ENCODE measurements around the gene JAKMIP1. TPM values are rescaled to one million over a fixed set of nuclear protein-coding genes. Genes with fewer than 3 reads are reported as not detected.

Gene JAKMIP1
- not detected in 2 replicates for total RNA-seq (2016; rRNA removed; fragmentation: Illumina TruSeq; extraction: Trizol)
- total RNA-seq (2016; cell fraction: cytosol; rRNA removed; fragmentation: Illumina TruSeq; extraction: Trizol; ENCODE audit: low read depth) = not detected in 2 replicates
- total RNA-seq (2016; cell fraction: insoluble cytoplasmic fraction; rRNA removed; fragmentation: Illumina TruSeq; extraction: Trizol) = not detected in 2 replicates
- not detected in 2 replicates for total RNA-seq (2016; cell fraction: membrane; rRNA removed; fragmentation: Illumina TruSeq; extraction: Trizol)
- not detected in 2 replicates for total RNA-seq (2016; cell fraction: nucleus; rRNA removed; fragmentation: Illumina TruSeq; extraction: Trizol)
- not detected in 2 replicates for polyA plus RNA-seq (2011; rRNA removed)
- polyA plus RNA-seq (2011; cell fraction: cytosol; rRNA removed) = not detected in 2 replicates
- not detected in 2 replicates for polyA plus RNA-seq (2011; cell fraction: nucleus; rRNA removed)
- not detected in 2 replicates for polyA plus RNA-seq (2012)
- not detected in 2 replicates for polyA plus RNA-seq (2016; cell fraction: cytosol; fragmentation: Illumina TruSeq; extraction: Trizol; ENCODE audit: low read depth)
- not detected in 2 replicates for polyA plus RNA-seq (2016; cell fraction: insoluble cytoplasmic fraction; fragmentation: Illumina TruSeq; extraction: Trizol; ENCODE audit: low read depth)
- polyA plus RNA-seq (2016; cell fraction: membrane; fragmentation: Illumina TruSeq; extraction: Trizol; ENCODE audit: low read depth) = not detected in 2 replicates
- not detected in 2 replicates for polyA plus RNA-seq (2016; cell fraction: nucleus; fragmentation: Illumina TruSeq; extraction: Trizol; ENCODE audit: insufficient read depth, low read depth)
- polyA minus RNA-seq (2011; rRNA and poly(A)+ RNA removed; ENCODE audit: low replicate concordance) = not detected in 2 replicates
- polyA minus RNA-seq (2011; cell fraction: cytosol; rRNA and poly(A)+ RNA removed) = not detected in 2 replicates
- polyA minus RNA-seq (2011; cell fraction: nucleus; rRNA and poly(A)+ RNA removed) = not detected in 2 replicates
- Bru-seq, nascent RNA = not detected
- not detected for BruChase-seq, experiment 1, labeled RNA remaining after a 6-hour chase
- not detected for BruChase-seq, experiment 2, labeled RNA remaining after a 2-hour chase
- long read RNA-seq, experiment 1 = 0 reads
- long read RNA-seq, experiment 2 = 0 reads

GRCh38 chr4:6200011-6200921 lies at the start of gene JAKMIP1:
Gene JAKMIP1, minus strand, starts transcription at chr4:6200549. Its CDS starts 87,699 bp downstream, at chr4:6112850.
- H3K4me2 ChIP-seq (ENCODE audit: low read depth, low read length) = peak within 1 kb of the TSS; percentile 68
- H3K4me3 ChIP-seq (replicated peaks in 1 of 3; ENCODE audit: insufficient read depth in 1 of 3, low read depth in 2 of 3, low read length in 3 of 3) = peak within 1 kb of the TSS in 2 of 3 experiments; percentile 34 to 59; a peak in 4 of 6 replicates
- ATAC-seq (peak; percentile 80), DNase-seq (ENCODE audit: low spot score) (peak; percentile 25), FAIRE-seq (no peak)
- no peak within 1 kb of the TSS for H2AFZ ChIP-seq (ENCODE audit: low read length)
- POLR2A ChIA-PET = no interaction called here
- H3K79me2 ChIP-seq (ENCODE audit: insufficient read depth, low read length) = no peaks in the 10 kb centered on the region
- no TSS peak for BruUV-seq (replicated peaks)
- peaks cover 7 to 44% of the 10 kb centered on the region in 2 experiments for H3K27me3 ChIP-seq (ENCODE audit: control insufficient read depth in 1 of 2, insufficient read depth in 2 of 2, low read length in 2 of 2)
- H3K9me3 ChIP-seq (ENCODE audit: low read length) = peaks cover 5% of the 10 kb centered on the region; the same call in 1 of the 2 replicates
- in situ Hi-C loops (cut with HindIII; ENCODE audit: extremely low pct_ligation_motif_present, low pct_unique_long_range_greater_than_20kb) (no loop called here), intact Hi-C loops (cut with micrococcal nuclease; ENCODE audit: unreplicated experiment) (no loop called here)
- no peaks in the 10 kb centered on the region for H3K36me3 ChIP-seq (replicated peaks in 1 of 2; ENCODE audit: control insufficient read depth in 1 of 2, insufficient read depth in 2 of 2, low read length in 2 of 2)
- WGBS (ENCODE audit: low lambda C conversion rate) = 12% methylated on average over 44 of the region's 107 CpGs
- H4K20me1 ChIP-seq (ENCODE audit: insufficient read depth, low read length) = no peaks in the 10 kb centered on the region
- H3K4me1 ChIP-seq (ENCODE audit: insufficient read depth, low read length) = 0 out of 2 replicates have a peak, but pooled peaks cover 7% of the 10 kb centered on the region
- CTCF ChIA-PET (ENCODE audit: low intra/inter-chr PET ratio, low total read pairs) = no interaction called here
- no peak within 1 kb of the TSS for H3K27ac ChIP-seq (ENCODE audit: extremely low read length, insufficient read depth, low read length)
- no peak within 1 kb of the TSS for H3K9ac ChIP-seq (ENCODE audit: insufficient read depth, low read depth, low read length)
- TF ChIP-seq ZNF772 (CRISPR knock-in tag; IDR thresholded peaks at IDR 0.05) (no peak), KLF15 (CRISPR knock-in tag; IDR thresholded peaks at IDR 0.05; ENCODE audit: borderline replicate concordance) (no peak), GATAD2A (CRISPR knock-in tag; IDR thresholded peaks at IDR 0.05) (no peak), ZNF770 (CRISPR knock-in tag; IDR thresholded peaks at IDR 0.05) (no peak), ZNF333 (CRISPR knock-in tag; IDR thresholded peaks at IDR 0.05; ENCODE audit: borderline replicate concordance) (no peak), ZNF530 (CRISPR knock-in tag; IDR thresholded peaks at IDR 0.05; ENCODE audit: low read depth) (no peak), MLXIP (CRISPR knock-in tag; IDR thresholded peaks at IDR 0.05; ENCODE audit: borderline replicate concordance) (no peak), HNRNPLL (IDR thresholded peaks at IDR 0.05; ENCODE audit: low read depth, low read length, poor library complexity, severe bottlenecking) (peak; percentile 41), SAP130 (CRISPR knock-in tag; IDR thresholded peaks at IDR 0.05; ENCODE audit: low read depth) (no peak), AGO1 (IDR thresholded peaks at IDR 0.05; ENCODE audit: low read depth, low read length, poor library complexity, severe bottlenecking) (no peak), TFDP2 (CRISPR knock-in tag; IDR thresholded peaks at IDR 0.05) (no peak), ARID2 (CRISPR knock-in tag; IDR thresholded peaks at IDR 0.05; ENCODE audit: borderline replicate concordance) (no peak)
